Gastroesophageal sphincter (tissue), 2 donors: Measurements from ENCODE around the gene CYTH3.

Source experiments
- EP300 ChIP-seq: sonication (generic); formaldehyde crosslinking; IDR thresholded peaks from one replicate; pipeline ENCODE4 v1.6.1; 2017; ENCODE audit warnings: antibody characterized with exemption, mild to moderate bottlenecking
- POLR2A ChIP-seq, 2 donors: fragments of 450-650 bp; IDR thresholded peaks; one replicate each; pipeline ENCODE4 v1.6.1; 2017; ENCODE audit warnings: antibody characterized with exemption in 2 of 2, mild to moderate bottlenecking in 2 of 2, moderate library complexity in 1 of 2

- no peak for TF ChIP-seq POLR2A (IDR thresholded peaks at IDR 0.05)
- TF ChIP-seq EP300, result no peak
Measured at GRCh38 chr7:6159524-6160031, 112.8 kb downstream of the CYTH3 start.
